ENCODE measurements around the gene EEIG2. TPM values are rescaled to one million over a fixed set of nuclear protein-coding genes. Genes with fewer than 3 reads are reported as not detected.

EEIG2 gene
- total RNA-seq, 1 experiment from 2014 or later, result 16.0 TPM

DNA sequence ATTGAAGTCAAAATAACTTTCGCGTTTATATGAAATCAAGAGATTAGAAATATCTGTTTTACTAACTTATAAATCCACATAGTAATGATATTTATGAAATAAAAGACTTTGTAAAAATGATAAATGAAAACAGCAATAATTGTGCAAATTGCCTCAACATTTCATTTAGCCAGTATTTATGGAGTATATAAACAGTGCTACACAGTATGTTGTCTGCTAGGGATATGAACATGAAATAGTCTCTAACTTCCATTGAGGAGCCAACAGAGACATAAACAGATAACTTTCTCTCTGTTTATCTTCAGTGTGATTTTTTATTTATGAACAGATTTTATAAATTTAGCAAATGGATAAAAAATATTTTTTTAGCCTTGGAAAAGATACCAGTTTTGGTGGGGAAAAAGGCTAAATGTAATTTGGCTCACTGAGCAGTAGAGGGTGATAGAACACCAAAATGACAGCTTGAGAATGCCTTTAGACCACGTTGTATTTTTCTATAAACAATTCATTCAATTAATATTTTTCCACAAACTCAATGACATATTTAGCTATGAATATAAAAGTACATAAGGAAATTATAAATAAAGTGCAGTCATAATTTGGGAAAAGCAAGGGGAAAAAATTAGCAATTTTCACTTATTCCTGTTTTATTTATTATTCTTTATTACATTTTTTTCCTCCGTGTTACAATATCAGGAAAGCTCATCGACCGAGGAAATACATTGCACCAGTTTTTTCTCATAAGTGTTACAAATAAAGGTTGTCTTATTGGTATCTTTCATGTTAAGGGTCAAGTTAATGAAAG is 47.5 kb upstream of the EEIG2 start:
- intact Hi-C loops (cut with micrococcal nuclease), result loop anchor here (1.0 to 2.0 kb wide), 4 partner anchors 49 to 600 kb away; a partner anchor contains a TSS
- DNase-seq (ENCODE audit: low read depth, low spot score) (peak; percentile 15), ATAC-seq (peak; percentile 79)
- CTCF ChIA-PET, result interaction anchor here (0.7 to 3.3 kb wide), 10 partner anchors 10 to 730 kb away, joined by 3 to 52 read pairs (median 4); partner anchors contain the start of genes EEIG2 and PRPF38B
- Histone ChIP-seq H3K27ac (ENCODE audit: low read depth, low read length) (no peak overlapping the region), H3K4me3 (replicated peaks in 1 of 2; ENCODE audit: low read depth in 1 of 2, low read length in 2 of 2) (no peak overlapping the region), H2AFZ (ENCODE audit: low read depth, low read length, poor library complexity, severe bottlenecking) (peak overlapping the region; percentile 81), H3K36me3 (ENCODE audit: control insufficient read depth in 1 of 2, insufficient read depth in 2 of 2, low read length in 2 of 2) (no peaks in the 10 kb centered on the region), H3K27me3 (ENCODE audit: insufficient read depth, low read length) (no peaks in the 10 kb centered on the region), H3K4me1 (ENCODE audit: control insufficient read depth in 1 of 2, insufficient read depth in 2 of 2, low read length in 2 of 2) (no peaks in the 10 kb centered on the region), H3K9me2 (ENCODE audit: insufficient read depth) (no peaks in the 10 kb centered on the region), H3K9me3 (ENCODE audit: control insufficient read depth in 1 of 2, insufficient read depth in 1 of 2, low read depth in 1 of 2, low read length in 2 of 2) (no peaks in the 10 kb centered on the region), H4K20me1 (ENCODE audit: insufficient read depth) (no peaks in the 10 kb centered on the region), H3K9ac (ENCODE audit: low read length) (no peak overlapping the region), H3K4me2 (ENCODE audit: low read length) (no peak overlapping the region), H3K79me2 (ENCODE audit: insufficient read depth, low read length) (no peaks in the 10 kb centered on the region)
- no TSS peak for BruUV-seq (replicated peaks)
- RAD21 ChIA-PET (ENCODE audit: low non-redundant PET in 1 of 2, low total read pairs in 2 of 2, uncharacterized antibody in 2 of 2, unreplicated experiment in 2 of 2), result interaction anchor here (1.0 to 1.1 kb wide), 2 partner anchors 131 to 132 kb away, joined by 4 to 6 read pairs; no protein-coding TSS in a partner anchor
- TF ChIP-seq, protein P1, sequence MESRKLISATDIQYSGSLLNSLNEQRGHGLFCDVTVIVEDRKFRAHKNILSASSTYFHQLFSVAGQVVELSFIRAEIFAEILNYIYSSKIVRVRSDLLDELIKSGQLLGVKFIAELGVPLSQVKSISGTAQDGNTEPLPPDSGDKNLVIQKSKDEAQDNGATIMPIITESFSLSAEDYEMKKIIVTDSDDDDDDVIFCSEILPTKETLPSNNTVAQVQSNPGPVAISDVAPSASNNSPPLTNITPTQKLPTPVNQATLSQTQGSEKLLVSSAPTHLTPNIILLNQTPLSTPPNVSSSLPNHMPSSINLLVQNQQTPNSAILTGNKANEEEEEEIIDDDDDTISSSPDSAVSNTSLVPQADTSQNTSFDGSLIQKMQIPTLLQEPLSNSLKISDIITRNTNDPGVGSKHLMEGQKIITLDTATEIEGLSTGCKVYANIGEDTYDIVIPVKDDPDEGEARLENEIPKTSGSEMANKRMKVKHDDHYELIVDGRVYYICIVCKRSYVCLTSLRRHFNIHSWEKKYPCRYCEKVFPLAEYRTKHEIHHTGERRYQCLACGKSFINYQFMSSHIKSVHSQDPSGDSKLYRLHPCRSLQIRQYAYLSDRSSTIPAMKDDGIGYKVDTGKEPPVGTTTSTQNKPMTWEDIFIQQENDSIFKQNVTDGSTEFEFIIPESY (IDR thresholded peaks at IDR 0.05; ENCODE audit: extremely low read depth, insufficient replicate concordance, low read length), result no peak
- TF ChIP-seq RAD21 (IDR thresholded peaks at IDR 0.05; ENCODE audit: low read depth), result peak; percentile 89
- TF ChIP-seq ZNF274 (IDR thresholded peaks at IDR 0.05; ENCODE audit: low read depth, low read length), result no peak
- TF ChIP-seq, protein P2, sequence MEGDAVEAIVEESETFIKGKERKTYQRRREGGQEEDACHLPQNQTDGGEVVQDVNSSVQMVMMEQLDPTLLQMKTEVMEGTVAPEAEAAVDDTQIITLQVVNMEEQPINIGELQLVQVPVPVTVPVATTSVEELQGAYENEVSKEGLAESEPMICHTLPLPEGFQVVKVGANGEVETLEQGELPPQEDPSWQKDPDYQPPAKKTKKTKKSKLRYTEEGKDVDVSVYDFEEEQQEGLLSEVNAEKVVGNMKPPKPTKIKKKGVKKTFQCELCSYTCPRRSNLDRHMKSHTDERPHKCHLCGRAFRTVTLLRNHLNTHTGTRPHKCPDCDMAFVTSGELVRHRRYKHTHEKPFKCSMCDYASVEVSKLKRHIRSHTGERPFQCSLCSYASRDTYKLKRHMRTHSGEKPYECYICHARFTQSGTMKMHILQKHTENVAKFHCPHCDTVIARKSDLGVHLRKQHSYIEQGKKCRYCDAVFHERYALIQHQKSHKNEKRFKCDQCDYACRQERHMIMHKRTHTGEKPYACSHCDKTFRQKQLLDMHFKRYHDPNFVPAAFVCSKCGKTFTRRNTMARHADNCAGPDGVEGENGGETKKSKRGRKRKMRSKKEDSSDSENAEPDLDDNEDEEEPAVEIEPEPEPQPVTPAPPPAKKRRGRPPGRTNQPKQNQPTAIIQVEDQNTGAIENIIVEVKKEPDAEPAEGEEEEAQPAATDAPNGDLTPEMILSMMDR (IDR thresholded peaks at IDR 0.05 in 2 of 3, conservative IDR thresholded peaks at IDR 0.05 in 1 of 3; ENCODE audit: borderline replicate concordance in 1 of 3, insufficient read depth in 1 of 3, low read depth in 2 of 3, low read length in 2 of 3), result peak; percentile 72 to 80 (median 75)
- no peak for TF ChIP-seq TCF7L2 (IDR thresholded peaks at IDR 0.05; ENCODE audit: borderline replicate concordance, extremely low read depth, insufficient read depth, insufficient read length)
- POLR2A ChIA-PET, result interaction anchor here (1.2 kb wide), 1 partner anchor 48 kb away, joined by 8 read pairs; the partner anchor contains the start of gene EEIG2
